Neuron (in vitro differentiated cells): ENCODE data around the gene SGPP2.
"Not testable (repeated sequence)": the region's sequence is repeated elsewhere in the genome, so short reads cannot be mapped to it uniquely, and the experiment has no call there.

Source experiments
- H2AFZ ChIP-seq: one replicate; pipeline ENCODE4 v1.6.1; 2013; ENCODE audit warnings: low read depth, mild to moderate bottlenecking, inconsistent platforms, low read length, moderate library complexity
- H3K27me3 ChIP-seq: one replicate; pipeline ENCODE4 v1.6.1; 2013; ENCODE audit warnings: low read length; ENCODE audit not compliant: insufficient read depth
- H3K36me3 ChIP-seq: one replicate; pipeline ENCODE4 v1.6.1; 2013; ENCODE audit warnings: low read length; ENCODE audit not compliant: insufficient read depth
- H3K4me1 ChIP-seq: one replicate; pipeline ENCODE4 v1.6.1; 2013; ENCODE audit warnings: low read length; ENCODE audit not compliant: insufficient read depth
- H3K4me3 ChIP-seq: 2 replicates; pipeline ENCODE4 v1.5.1; 2013; ENCODE audit warnings: mild to moderate bottlenecking, low read length, moderate library complexity
- H3K9me3 ChIP-seq: one replicate; pipeline ENCODE4 v1.6.1; 2013; ENCODE audit warnings: low read length

Gene SGPP2

GRCh38 chr2:222424276-222424728, at the start of gene SGPP2:
Gene SGPP2 (plus strand): TSS chr2:222424543. CDS start chr2:222424603, 60 bp downstream.
- H3K36me3 ChIP-seq, result no peaks in the 10 kb centered on the region
- peak within 1 kb of the TSS; percentile 78 for H2AFZ ChIP-seq
- peaks cover 2% of the 10 kb centered on the region for H3K9me3 ChIP-seq
- H3K4me1 ChIP-seq, result peaks cover 3% of the 10 kb centered on the region
- H3K27me3 ChIP-seq, result peaks cover 58% of the 10 kb centered on the region
- H3K4me3 ChIP-seq, result peak within 1 kb of the TSS; percentile 35

GRCh38 chr2:222375798-222376197, 48.5 kb upstream of the SGPP2 start:
- Histone ChIP-seq H3K27me3 (no peaks in the 10 kb centered on the region), H3K9me3 (no peaks in the 10 kb centered on the region), H3K36me3 (no peaks in the 10 kb centered on the region), H2AFZ (no peak overlapping the region), H3K4me3 (no peak overlapping the region), H3K4me1 (no peaks in the 10 kb centered on the region)

- Histone ChIP-seq H3K4me3 (no peak overlapping the region), H2AFZ (no peak overlapping the region), H3K36me3 (no peaks in the 10 kb centered on the region), H3K9me3 (no peaks in the 10 kb centered on the region), H3K4me1 (no peaks in the 10 kb centered on the region), H3K27me3 (no peaks in the 10 kb centered on the region)
Observed at GRCh38 chr2:222380456-222380855, 43.9 kb upstream of the SGPP2 start.

GRCh38 chr2:222381566-222381965, 42.8 kb upstream of the SGPP2 start:
- Histone ChIP-seq H3K9me3 (no peaks in the 10 kb centered on the region), H3K27me3 (no peaks in the 10 kb centered on the region), H2AFZ (no peak overlapping the region), H3K36me3 (no peaks in the 10 kb centered on the region), H3K4me3 (no peak overlapping the region), H3K4me1 (no peaks in the 10 kb centered on the region)

- Histone ChIP-seq H3K9me3 (no peaks in the 10 kb centered on the region), H3K36me3 (no peaks in the 10 kb centered on the region), H3K4me3 (no peak overlapping the region), H3K4me1 (no peaks in the 10 kb centered on the region), H2AFZ (no peak overlapping the region), H3K27me3 (no peaks in the 10 kb centered on the region)
Observed at GRCh38 chr2:222383255-222383654, 41.1 kb upstream of the SGPP2 start.

- Histone ChIP-seq H3K4me1 (peaks cover 3% of the 10 kb centered on the region), H3K4me3 (no peak overlapping the region), H2AFZ (no peak overlapping the region), H3K9me3 (peaks cover 2% of the 10 kb centered on the region), H3K36me3 (no peaks in the 10 kb centered on the region), H3K27me3 (peaks cover 2% of the 10 kb centered on the region)
Observed at GRCh38 chr2:222391743-222392285, 32.5 kb upstream of the SGPP2 start.

GRCh38 chr2:222393733-222394267, 30.5 kb upstream of the SGPP2 start:
- peaks cover 8% of the 10 kb centered on the region for H3K4me1 ChIP-seq
- peaks cover 2% of the 10 kb centered on the region for H3K27me3 ChIP-seq
- no peak overlapping the region for H3K4me3 ChIP-seq
- peaks cover 4% of the 10 kb centered on the region for H3K9me3 ChIP-seq
- no peaks in the 10 kb centered on the region for H3K36me3 ChIP-seq
- H2AFZ ChIP-seq, result no peak overlapping the region

GRCh38 chr2:222398446-222398885, 25.9 kb upstream of the SGPP2 start:
- Histone ChIP-seq H3K4me1 (peaks cover 10% of the 10 kb centered on the region), H3K9me3 (peaks cover 4% of the 10 kb centered on the region), H3K36me3 (no peaks in the 10 kb centered on the region), H3K27me3 (no peaks in the 10 kb centered on the region), H3K4me3 (no peak overlapping the region), H2AFZ (peak overlapping the region; percentile 59)

- H3K9me3 ChIP-seq, result peaks cover 4% of the 10 kb centered on the region
- H3K36me3 ChIP-seq, result no peaks in the 10 kb centered on the region
- peak overlapping the region; percentile 59 for H2AFZ ChIP-seq
- peaks cover 7% of the 10 kb centered on the region for H3K4me1 ChIP-seq
- H3K27me3 ChIP-seq, result peaks cover 3% of the 10 kb centered on the region
- H3K4me3 ChIP-seq, result no peak overlapping the region
Observed at GRCh38 chr2:222399038-222399783, 25.1 kb upstream of the SGPP2 start.

- peaks cover 5% of the 10 kb centered on the region for H3K27me3 ChIP-seq
- peaks cover 2% of the 10 kb centered on the region for H3K4me1 ChIP-seq
- H3K36me3 ChIP-seq, result no peaks in the 10 kb centered on the region
- H2AFZ ChIP-seq, result no peak overlapping the region
- H3K4me3 ChIP-seq, result no peak overlapping the region
- no peaks in the 10 kb centered on the region for H3K9me3 ChIP-seq
Observed at GRCh38 chr2:222404151-222404905, 20.0 kb upstream of the SGPP2 start.

GRCh38 chr2:222408684-222409083, 15.7 kb upstream of the SGPP2 start:
- Histone ChIP-seq H3K27me3 (peaks cover 5% of the 10 kb centered on the region), H2AFZ (no peak overlapping the region), H3K9me3 (no peaks in the 10 kb centered on the region), H3K36me3 (no peaks in the 10 kb centered on the region), H3K4me3 (no peak overlapping the region), H3K4me1 (no peaks in the 10 kb centered on the region)

GRCh38 chr2:222410534-222410933, 13.8 kb upstream of the SGPP2 start:
- Histone ChIP-seq H3K4me3 (no peak overlapping the region), H3K9me3 (no peaks in the 10 kb centered on the region), H3K36me3 (no peaks in the 10 kb centered on the region), H3K4me1 (no peaks in the 10 kb centered on the region), H3K27me3 (no peaks in the 10 kb centered on the region), H2AFZ (no peak overlapping the region)

GRCh38 chr2:222412334-222412733, 12.0 kb upstream of the SGPP2 start:
- not testable (repeated sequence) for H3K9me3 ChIP-seq, H3K36me3 ChIP-seq, H3K4me1 ChIP-seq, H2AFZ ChIP-seq, H3K4me3 ChIP-seq, H3K27me3 ChIP-seq
